Hepatocyte (in vitro differentiated cells): ENCODE measurements around the gene DMD.

Source experiments
- EZH2 ChIP-seq: fragments of 200-600 bp; sonication (generic); IDR thresholded peaks from 2 replicates; pipeline ENCODE4 v1.6.1; 2016; ENCODE audit warnings: antibody characterized with exemption, mild to moderate bottlenecking, borderline replicate concordance
- EZH2phosphoT487 ChIP-seq: fragments of 200-600 bp; sonication (generic); IDR thresholded peaks from one replicate; pipeline ENCODE4 v1.6.1; 2018; ENCODE audit warnings: antibody characterized with exemption, mild to moderate bottlenecking, low read depth, moderate library complexity; ENCODE audit not compliant: unreplicated experiment, severe bottlenecking
- TF ChIP-seq, protein P1 (sequence below): fragments of 200-600 bp; sonication (generic); IDR thresholded peaks from 2 replicates; pipeline ENCODE4 v1.5.1; 2016; ENCODE audit warnings: antibody characterized with exemption, mild to moderate bottlenecking; ENCODE audit not compliant: poor library complexity

DNA sequence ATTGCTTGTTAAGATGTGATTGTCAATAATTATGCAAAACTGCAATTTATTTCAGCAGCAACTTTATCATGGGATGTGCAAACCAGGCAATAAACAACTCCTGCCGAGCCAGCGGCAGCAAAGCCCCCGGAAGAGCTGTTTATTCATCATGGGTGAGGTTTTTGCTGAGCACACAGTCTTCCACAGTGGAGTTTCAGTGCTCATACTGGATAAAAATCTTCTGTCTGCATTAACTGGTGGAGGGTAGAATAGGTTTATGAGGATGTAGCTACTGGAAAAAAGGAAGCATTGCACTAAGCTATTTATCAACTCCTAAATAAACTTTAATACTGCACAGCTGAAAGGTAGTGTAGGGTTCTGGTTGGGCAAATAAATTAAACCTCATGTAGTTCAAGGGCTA, 1582.2 kb downstream of the DMD start:
- TF ChIP-seq, protein P1, sequence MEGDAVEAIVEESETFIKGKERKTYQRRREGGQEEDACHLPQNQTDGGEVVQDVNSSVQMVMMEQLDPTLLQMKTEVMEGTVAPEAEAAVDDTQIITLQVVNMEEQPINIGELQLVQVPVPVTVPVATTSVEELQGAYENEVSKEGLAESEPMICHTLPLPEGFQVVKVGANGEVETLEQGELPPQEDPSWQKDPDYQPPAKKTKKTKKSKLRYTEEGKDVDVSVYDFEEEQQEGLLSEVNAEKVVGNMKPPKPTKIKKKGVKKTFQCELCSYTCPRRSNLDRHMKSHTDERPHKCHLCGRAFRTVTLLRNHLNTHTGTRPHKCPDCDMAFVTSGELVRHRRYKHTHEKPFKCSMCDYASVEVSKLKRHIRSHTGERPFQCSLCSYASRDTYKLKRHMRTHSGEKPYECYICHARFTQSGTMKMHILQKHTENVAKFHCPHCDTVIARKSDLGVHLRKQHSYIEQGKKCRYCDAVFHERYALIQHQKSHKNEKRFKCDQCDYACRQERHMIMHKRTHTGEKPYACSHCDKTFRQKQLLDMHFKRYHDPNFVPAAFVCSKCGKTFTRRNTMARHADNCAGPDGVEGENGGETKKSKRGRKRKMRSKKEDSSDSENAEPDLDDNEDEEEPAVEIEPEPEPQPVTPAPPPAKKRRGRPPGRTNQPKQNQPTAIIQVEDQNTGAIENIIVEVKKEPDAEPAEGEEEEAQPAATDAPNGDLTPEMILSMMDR = no peak
- TF ChIP-seq EZH2 (no peak), EZH2phosphoT487 (no peak)
